OCI-LY1 (cell line): ENCODE results near the gene OR10A6.

ENCODE experiments used
- H2AFZ ChIP-seq: fragments of 200-600 bp; sonication (generic), shearing (Covaris generic); 2 replicates; pipeline ENCODE4 v1.6.0; 2014; ENCODE audit warnings: antibody characterized with exemption, mild to moderate bottlenecking, low read length
- H3F3A ChIP-seq: fragments of 200-600 bp; sonication (generic), shearing (Covaris generic); 2 replicates; pipeline ENCODE4 v1.6.0; 2014; ENCODE audit warnings: mild to moderate bottlenecking, antibody characterized with exemption, low read length, moderate library complexity; ENCODE audit not compliant: insufficient read depth
- H3K27ac ChIP-seq: fragments of 200-600 bp; sonication (generic); 2 replicates; pipeline ENCODE4 v1.5.1; 2014; ENCODE audit warnings: low read length, mixed run types, mild to moderate bottlenecking, low read depth; ENCODE audit not compliant: poor library complexity, severe bottlenecking
- H3K27me3 ChIP-seq: fragments of 200-600 bp; sonication (generic); 2 replicates; pipeline ENCODE4 v1.6.0; 2014; ENCODE audit warnings: antibody characterized with exemption, mild to moderate bottlenecking, low read length, moderate library complexity; ENCODE audit not compliant: insufficient read depth
- H3K36me3 ChIP-seq: fragments of 200-600 bp; sonication (generic); 2 replicates; pipeline ENCODE4 v1.6.1; 2014; ENCODE audit warnings: mild to moderate bottlenecking, antibody characterized with exemption, low read length, moderate library complexity, mixed read lengths; ENCODE audit not compliant: insufficient read depth
- H3K4me1 ChIP-seq: fragments of 200-600 bp; sonication (generic); 2 replicates; pipeline ENCODE4 v1.5.1; 2014; ENCODE audit warnings: mild to moderate bottlenecking, low read length, moderate library complexity; ENCODE audit not compliant: insufficient read depth, severe bottlenecking
- H3K4me2 ChIP-seq: fragments of 200-600 bp; sonication (generic), shearing (Covaris generic); 2 replicates; pipeline ENCODE4 v1.6.1; 2014; ENCODE audit warnings: low read length
- H3K4me3 ChIP-seq: fragments of 200-600 bp; sonication (generic); 2 replicates; pipeline ENCODE4 v1.5.1; 2014; ENCODE audit warnings: low read length, low read depth, mild to moderate bottlenecking, mixed read lengths; ENCODE audit not compliant: poor library complexity, severe bottlenecking
- H3K79me2 ChIP-seq: fragments of 200-600 bp; shearing (Covaris generic); 2 replicates; pipeline ENCODE4 v1.6.1; 2016; ENCODE audit warnings: mixed run types, low read length, mixed read lengths; ENCODE audit not compliant: insufficient read depth
- H3K9ac ChIP-seq: fragments of 200-600 bp; sonication (generic), shearing (Covaris generic); 2 replicates; pipeline ENCODE4 v1.6.1; 2014; ENCODE audit warnings: mild to moderate bottlenecking, low read length, mixed read lengths
- H3K9me2 ChIP-seq: fragments of 200-600 bp; sonication (generic), shearing (Covaris generic); 2 replicates; pipeline ENCODE4 v1.6.1; 2014; ENCODE audit warnings: low read depth, mild to moderate bottlenecking, low read length, mixed read lengths
- H3K9me3 ChIP-seq: fragments of 200-600 bp; shearing (Covaris generic); 2 replicates; pipeline ENCODE4 v1.6.1; 2014; ENCODE audit warnings: low read length, mixed read lengths
- H4K20me1 ChIP-seq: fragments of 200-600 bp; sonication (generic), shearing (Covaris generic); 2 replicates; pipeline ENCODE4 v1.6.0; 2016; ENCODE audit warnings: mild to moderate bottlenecking, low read length; ENCODE audit not compliant: insufficient read depth
- EZH2 ChIP-seq: fragments of 200-600 bp; sonication (generic), shearing (Covaris generic); IDR thresholded peaks from 2 replicates; pipeline ENCODE4 v1.8.0; 2017; ENCODE audit warnings: borderline replicate concordance, mixed run types, mild to moderate bottlenecking, antibody characterized with exemption, low read length, moderate library complexity, mixed read lengths
- TF ChIP-seq, protein P1 (sequence below): fragments of 200-600 bp; sonication (generic), shearing (Covaris generic); IDR thresholded peaks from 2 replicates; pipeline ENCODE4 v1.5.1; 2017; ENCODE audit warnings: mild to moderate bottlenecking, antibody characterized with exemption, low read length, moderate library complexity, mixed read lengths

The OR10A6 gene

DNA sequence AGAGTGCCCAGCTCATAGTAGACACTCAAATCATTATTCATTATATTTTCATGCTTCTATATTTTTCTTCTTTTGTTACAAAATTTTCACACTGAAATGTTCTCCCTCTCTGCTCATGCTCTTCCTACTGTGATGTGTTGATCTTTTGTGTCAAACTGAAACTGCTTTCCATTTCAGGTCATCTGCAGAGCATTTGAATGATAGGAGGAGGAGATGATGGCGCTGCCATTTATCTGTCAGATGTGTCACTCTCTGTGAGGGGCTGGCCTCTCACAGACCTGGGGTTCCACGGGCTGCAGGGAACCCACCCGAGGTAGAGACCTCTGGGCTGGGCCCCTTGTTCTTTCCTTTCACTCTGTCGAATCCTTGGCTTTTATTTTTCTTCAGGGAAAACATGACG lies 41.1 kb downstream of the OR10A6 start:
- no peaks in the 10 kb centered on the region for H3K36me3 ChIP-seq
- H3F3A ChIP-seq, result no peaks in the 10 kb centered on the region
- no peaks in the 10 kb centered on the region for H3K9me3 ChIP-seq
- H3K9me2 ChIP-seq, result no peaks in the 10 kb centered on the region
- H3K4me2 ChIP-seq, result peak overlapping the region; percentile 68
- H4K20me1 ChIP-seq, result no peaks in the 10 kb centered on the region
- TF ChIP-seq, protein P1, sequence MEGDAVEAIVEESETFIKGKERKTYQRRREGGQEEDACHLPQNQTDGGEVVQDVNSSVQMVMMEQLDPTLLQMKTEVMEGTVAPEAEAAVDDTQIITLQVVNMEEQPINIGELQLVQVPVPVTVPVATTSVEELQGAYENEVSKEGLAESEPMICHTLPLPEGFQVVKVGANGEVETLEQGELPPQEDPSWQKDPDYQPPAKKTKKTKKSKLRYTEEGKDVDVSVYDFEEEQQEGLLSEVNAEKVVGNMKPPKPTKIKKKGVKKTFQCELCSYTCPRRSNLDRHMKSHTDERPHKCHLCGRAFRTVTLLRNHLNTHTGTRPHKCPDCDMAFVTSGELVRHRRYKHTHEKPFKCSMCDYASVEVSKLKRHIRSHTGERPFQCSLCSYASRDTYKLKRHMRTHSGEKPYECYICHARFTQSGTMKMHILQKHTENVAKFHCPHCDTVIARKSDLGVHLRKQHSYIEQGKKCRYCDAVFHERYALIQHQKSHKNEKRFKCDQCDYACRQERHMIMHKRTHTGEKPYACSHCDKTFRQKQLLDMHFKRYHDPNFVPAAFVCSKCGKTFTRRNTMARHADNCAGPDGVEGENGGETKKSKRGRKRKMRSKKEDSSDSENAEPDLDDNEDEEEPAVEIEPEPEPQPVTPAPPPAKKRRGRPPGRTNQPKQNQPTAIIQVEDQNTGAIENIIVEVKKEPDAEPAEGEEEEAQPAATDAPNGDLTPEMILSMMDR, result no peak
- H3K27me3 ChIP-seq, result no peaks in the 10 kb centered on the region
- peak overlapping the region; percentile 6; the same call in 1 of the 2 replicates for H2AFZ ChIP-seq
- H3K79me2 ChIP-seq, result no peaks in the 10 kb centered on the region
- H3K4me1 ChIP-seq, result peaks cover 56% of the 10 kb centered on the region
- H3K9ac ChIP-seq, result peak overlapping the region; percentile 47
- peak overlapping the region; percentile 30 for H3K4me3 ChIP-seq
- H3K27ac ChIP-seq, result peak overlapping the region; percentile 94

- no peak overlapping the region for H3K27ac ChIP-seq
Measured at GRCh38 chr11:7882860-7883259, 48.2 kb downstream of the OR10A6 start.

More at GRCh38 chr11:7882860-7883259, 48.2 kb downstream of the OR10A6 start:
- Histone ChIP-seq H3K36me3 (no peaks in the 10 kb centered on the region), H3K9me3 (no peaks in the 10 kb centered on the region), H4K20me1 (no peaks in the 10 kb centered on the region), H3K4me2 (no peak overlapping the region), H3K4me3 (no peak overlapping the region), H3K9me2 (no peaks in the 10 kb centered on the region), H3K4me1 (peaks cover 17% of the 10 kb centered on the region), H3K27me3 (no peaks in the 10 kb centered on the region), H2AFZ (no peak overlapping the region), H3F3A (no peaks in the 10 kb centered on the region), H3K9ac (no peak overlapping the region), H3K79me2 (no peaks in the 10 kb centered on the region)
- TF ChIP-seq, protein P1, result no peak
- TF ChIP-seq EZH2, result no peak
